Measurements from ENCODE around the gene EML2. TPM values are rescaled to one million over a fixed set of nuclear protein-coding genes. Genes with fewer than 3 reads are reported as not detected.

EML2 gene
- total RNA-seq, 1 donor from 2014 or later = 33.4 TPM

GRCh38 chr19:45569619-45570421 is 69.4 kb downstream of the EML2 start:
- peak; percentile 76 for DNase-seq
- intact Hi-C loops (cut with micrococcal nuclease) = no loop called here
- ATAC-seq = peak; percentile 70

- DNase-seq (no peak), ATAC-seq (peak; percentile 79)
- intact Hi-C loops (cut with micrococcal nuclease) = no loop called here
These were observed 70.5 kb downstream of the EML2 start for GRCh38 chr19:45568732-45569131.

- intact Hi-C loops (cut with micrococcal nuclease) = no loop called here
- DNase-seq (no peak), ATAC-seq (no peak)
These were observed 71.6 kb downstream of the EML2 start for GRCh38 chr19:45567609-45568008.

- intact Hi-C loops (cut with micrococcal nuclease) = no loop called here
- DNase-seq (no peak), ATAC-seq (no peak)
These were observed 74.9 kb downstream of the EML2 start for GRCh38 chr19:45564131-45564780.

GRCh38 chr19:45560686-45561085 is 78.5 kb downstream of the EML2 start:
- ATAC-seq (no peak), DNase-seq (no peak)

GRCh38 chr19:45560038-45560437 is 79.2 kb downstream of the EML2 start:
- ATAC-seq (no peak), DNase-seq (no peak)
- intact Hi-C loops (cut with micrococcal nuclease) = no loop called here

More at GRCh38 chr19:45560686-45561085, 78.5 kb downstream of the EML2 start:
- intact Hi-C loops (cut with micrococcal nuclease) = no loop called here

Small RNA genes within 50 kb of the gene (microRNA-seq; reads per million reads assigned to microRNA genes)
- gene MIR330 (ENCODE audit: borderline number of aligned reads) (51.9 reads per million, percentile 30 among the genes with 10 or more reads in this experiment), gene MIR642A (ENCODE audit: borderline number of aligned reads) (not detected), gene MIR642B (ENCODE audit: borderline number of aligned reads) (not detected)

Other genes starting within 250 kb of the EML2 start
- gene PPP1R13L, start 234.3 kb downstream of the EML2 start, total RNA-seq = 222 TPM
- 7.0 TPM for gene POLR1G, start 232.8 kb downstream of the EML2 start, total RNA-seq
- 150 TPM for gene ERCC1, start 215.5 kb downstream of the EML2 start, total RNA-seq
- 0.79 TPM for gene FOSB, start 171.4 kb downstream of the EML2 start, total RNA-seq
- gene RTN2, start 142.3 kb downstream of the EML2 start, total RNA-seq = 29.8 TPM
- 0.57 TPM for gene PPM1N, start 141.0 kb downstream of the EML2 start, total RNA-seq
- gene VASP, start 131.9 kb downstream of the EML2 start, total RNA-seq = 43.3 TPM
- gene OPA3, start 54.6 kb downstream of the EML2 start, total RNA-seq = 26.9 TPM
- 4.8 TPM for gene GPR4, start 37.2 kb downstream of the EML2 start, total RNA-seq
- 4.1 TPM for gene GIPR, start 28.8 kb upstream of the EML2 start, total RNA-seq
- gene SNRPD2, start 52.6 kb upstream of the EML2 start, total RNA-seq = 233 TPM
- gene QPCTL, start 53.3 kb upstream of the EML2 start, total RNA-seq = 1.2 TPM
- gene FBXO46, start 91.5 kb upstream of the EML2 start, total RNA-seq = 15.4 TPM
- not detected for gene MEIOSIN, start 94.0 kb upstream of the EML2 start, total RNA-seq
- 26.1 TPM for gene SIX5, start 129.9 kb upstream of the EML2 start, total RNA-seq
- gene DMPK, start 143.1 kb upstream of the EML2 start, total RNA-seq = 275 TPM
- gene DMWD, start 153.4 kb upstream of the EML2 start, total RNA-seq = 64.6 TPM
- not detected for gene RSPH6A, start 175.9 kb upstream of the EML2 start, total RNA-seq
- 38.3 TPM for gene SYMPK, start 223.8 kb upstream of the EML2 start, total RNA-seq
- not detected for gene FOXA3, start 224.9 kb upstream of the EML2 start, total RNA-seq
- gene IRF2BP1, start 246.7 kb upstream of the EML2 start, total RNA-seq = 22.3 TPM

All from left ventricle myocardium superior (tissue), 1 donor.